Central memory CD4-positive, alpha-beta T cell (primary cell): ENCODE results near the gene EZH2.

ENCODE experiments used
- DNase-seq: peaks from one replicate; pipeline ENCODE4 v3.0.0; 2022
- total RNA-seq, 3 experiments: gene quantifications; one replicate each; lab custom pipeline; 2026; lab: John Stamatoyannopoulos, UW

Gene EZH2
- 21.4 to 158 (median 94.7) reads per million in 3 experiments for total RNA-seq

DNA sequence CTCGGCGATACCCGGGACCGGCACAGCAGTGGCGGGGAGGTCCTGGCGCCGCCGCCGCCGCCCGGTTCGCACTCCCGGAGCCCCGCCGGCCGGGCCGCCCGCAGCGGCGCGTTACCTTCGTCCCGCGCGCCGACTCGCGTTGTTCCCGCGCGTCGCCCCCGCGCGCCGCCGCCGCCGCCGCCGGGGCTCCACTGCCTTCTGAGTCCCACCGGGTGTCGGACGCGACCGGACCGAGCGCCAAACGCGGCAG is at the start of gene EZH2:
Gene EZH2, minus strand, starts transcription at position 243 of the 250 bp plus-strand sequence. CDS start 36,993 bp downstream, outside the sequence.
- no peak for DNase-seq

GRCh38 chr7:148931470-148931869 is 47.4 kb upstream of the EZH2 start:
- no peak for DNase-seq

DNA sequence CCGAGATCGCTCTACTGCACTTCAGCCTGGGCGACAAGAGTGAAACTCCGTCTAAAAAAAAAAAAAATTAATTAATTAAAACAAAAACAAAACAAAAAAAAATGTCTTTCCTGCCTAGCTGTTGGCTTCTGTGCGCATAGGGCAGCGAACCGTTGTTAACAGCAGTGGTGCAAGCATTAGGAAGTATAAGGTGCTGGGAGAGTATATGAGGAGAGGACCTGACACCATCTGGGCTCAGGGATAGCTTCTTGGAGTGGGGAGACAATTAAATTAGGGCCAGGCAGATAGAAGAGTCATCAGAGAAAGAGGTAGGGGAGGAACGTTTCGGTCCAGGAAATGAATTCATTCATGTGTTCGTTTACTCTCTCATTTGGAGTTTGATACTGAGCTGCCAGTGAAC is 46.2 kb upstream of the EZH2 start:
- DNase-seq = no peak

DNA sequence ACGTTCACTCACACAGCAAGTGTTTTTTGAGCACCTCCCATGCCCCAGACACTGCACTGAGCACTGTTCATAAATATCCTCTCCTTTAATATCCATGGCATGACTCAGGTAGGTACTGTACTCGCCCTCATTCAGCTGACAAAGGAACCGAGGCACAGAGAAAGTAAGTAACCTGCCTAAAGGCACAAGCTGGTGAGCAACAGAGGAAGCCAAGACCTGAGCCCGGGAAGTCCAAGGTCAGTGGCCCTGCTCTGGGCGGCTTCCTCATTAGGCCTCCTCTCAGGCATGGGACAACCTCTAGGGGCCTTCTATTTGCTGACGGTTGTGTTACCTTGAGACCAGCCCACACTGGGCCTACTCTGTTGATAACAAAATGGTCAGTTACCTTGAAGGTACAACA is 45.1 kb upstream of the EZH2 start:
- DNase-seq = no peak

DNA sequence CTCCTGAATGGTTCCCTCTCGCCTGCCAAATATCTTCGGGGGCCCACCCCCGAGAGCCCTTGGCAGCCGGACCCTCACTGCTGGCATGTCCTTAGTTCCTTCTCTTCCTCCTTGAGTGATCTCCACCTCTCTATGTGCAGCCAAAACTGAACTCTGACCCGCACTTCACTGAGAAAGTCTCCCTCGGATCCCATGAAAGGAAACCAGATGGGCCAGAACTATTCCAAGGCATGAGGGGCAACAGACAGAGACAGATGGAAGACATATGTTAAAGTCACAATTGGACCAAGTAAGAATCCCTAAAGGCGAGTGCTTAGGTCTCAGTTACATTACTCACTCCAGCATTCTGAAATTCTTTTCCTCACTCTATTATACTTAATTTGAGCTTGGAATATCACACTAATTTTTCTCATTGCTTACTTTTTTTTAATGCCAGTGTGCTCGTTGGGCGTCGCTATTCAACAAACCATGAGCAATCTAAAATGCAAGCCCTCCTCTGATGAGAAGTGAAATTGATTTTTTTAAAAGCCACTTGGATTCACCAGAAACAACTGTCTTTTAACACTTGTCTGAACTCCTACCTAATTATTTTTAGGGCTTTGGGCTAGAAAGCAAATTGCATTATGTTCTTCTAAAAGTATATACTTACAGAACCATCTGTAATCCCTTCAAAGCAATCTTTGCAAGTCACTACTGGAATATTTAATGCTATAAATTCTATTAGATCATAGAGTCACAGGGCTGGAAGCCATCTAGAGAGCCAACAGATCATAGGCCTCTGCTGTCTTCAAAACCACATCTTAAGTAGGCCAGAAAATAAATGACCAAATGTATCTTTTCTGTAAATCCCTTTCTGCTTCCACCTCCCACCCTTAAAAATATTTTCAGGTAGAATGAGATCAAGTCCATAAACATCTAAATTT is 43.3 kb upstream of the EZH2 start:
- DNase-seq = no peak

DNA sequence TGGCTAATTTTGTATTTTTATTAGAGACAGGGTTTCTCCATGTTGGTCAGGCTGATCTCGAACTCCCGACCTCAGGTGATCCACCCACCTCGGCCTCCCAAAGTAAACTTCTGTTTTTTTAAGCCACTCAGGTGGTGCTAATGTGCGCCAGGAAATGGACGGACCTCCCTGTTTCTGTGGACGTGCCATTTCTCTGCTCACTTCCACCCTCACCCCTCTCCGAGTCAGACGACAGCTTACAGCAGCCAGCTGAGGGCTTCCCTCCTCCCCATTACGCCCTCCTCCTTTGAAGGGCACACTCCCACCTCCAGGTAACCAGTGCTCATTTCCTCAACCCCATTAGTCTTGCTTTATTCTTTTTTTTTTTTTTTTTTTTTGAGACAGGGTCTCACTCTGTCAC is 41.7 kb upstream of the EZH2 start:
- no peak for DNase-seq

DNA sequence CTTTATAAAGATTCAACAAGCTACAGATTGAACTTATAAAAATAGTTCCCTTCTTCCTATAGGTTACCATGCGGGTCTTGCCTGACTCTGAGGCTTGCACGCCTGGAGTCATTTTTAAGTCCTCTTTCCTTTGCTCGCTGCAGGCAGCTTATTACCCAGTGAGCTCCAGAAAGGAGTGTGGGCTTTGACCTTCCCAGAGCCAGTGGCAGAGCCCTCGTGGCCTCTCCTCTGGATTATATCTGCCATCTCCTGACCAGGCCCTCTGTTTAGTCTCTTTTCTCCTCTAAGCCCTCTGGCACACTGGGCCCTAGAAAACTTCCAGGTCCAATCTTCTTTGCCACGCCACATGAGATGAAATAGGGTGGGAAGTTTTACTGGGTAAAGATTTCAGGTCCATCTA is 39.9 kb upstream of the EZH2 start:
- DNase-seq = no peak

- no peak for DNase-seq
These were observed 37.7 kb upstream of the EZH2 start for GRCh38 chr7:148921806-148922205.

DNA sequence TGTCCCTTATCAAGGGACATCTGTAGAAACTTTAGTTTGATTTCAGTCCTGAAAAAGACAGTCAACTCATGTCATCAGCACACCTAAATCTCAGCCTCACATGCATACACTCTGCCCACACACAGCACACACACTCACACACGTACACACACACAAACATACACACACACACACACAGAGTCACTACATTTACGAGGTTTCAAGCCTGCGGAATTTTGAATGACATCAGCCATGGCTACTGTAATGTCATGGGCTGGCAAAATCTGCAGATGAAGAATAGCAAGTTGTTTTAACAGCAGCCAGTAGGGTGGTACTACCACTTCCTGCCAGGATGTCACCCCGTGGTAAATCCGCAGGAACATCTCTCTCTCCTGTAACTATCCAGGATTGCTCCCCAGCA is 37.1 kb upstream of the EZH2 start:
- no peak for DNase-seq

DNA sequence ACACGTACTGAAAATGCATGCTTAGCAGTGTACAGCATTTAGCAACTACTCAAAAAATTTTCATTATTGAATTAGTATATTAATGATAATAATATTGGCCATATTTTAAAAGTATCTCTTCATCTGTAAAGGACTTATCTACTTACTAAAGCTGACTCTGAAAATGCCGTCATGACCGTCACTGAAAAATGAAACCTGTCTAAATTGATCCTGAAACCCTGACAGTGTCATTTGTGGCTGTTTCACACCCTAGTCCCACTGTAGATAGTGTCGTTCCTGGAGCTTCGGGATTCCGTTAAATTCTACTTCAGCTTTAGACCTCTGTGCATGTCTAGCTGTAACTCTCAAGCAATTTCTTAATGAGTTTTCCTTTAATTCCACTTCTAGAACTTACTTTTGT is 35.8 kb upstream of the EZH2 start:
- no peak for DNase-seq

DNA sequence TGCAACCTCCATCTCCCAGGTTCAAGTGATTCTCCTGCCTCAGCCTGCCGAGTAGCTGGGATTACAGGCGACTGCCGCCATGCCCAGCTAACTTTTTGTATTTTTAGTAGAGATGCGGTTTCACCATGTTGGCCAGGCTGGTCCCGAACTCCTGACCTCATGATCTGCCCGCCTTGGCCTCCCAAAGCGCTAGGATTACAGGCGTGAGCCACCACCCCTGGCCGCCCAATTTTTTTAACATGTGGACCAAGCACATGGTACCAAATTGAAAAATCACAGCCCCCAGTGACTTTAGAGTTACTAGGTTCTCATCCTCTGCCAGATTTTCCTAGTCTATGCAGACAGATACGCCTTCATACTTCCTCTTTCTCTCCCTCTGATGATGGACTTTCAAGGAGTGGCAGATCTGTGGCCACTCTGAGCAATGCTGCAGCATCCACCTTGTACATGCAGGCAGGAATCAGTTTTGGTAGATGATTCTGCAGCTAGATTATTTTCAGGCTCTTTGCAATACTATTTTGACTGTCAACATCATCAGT is 34.0 kb upstream of the EZH2 start:
- DNase-seq = no peak

GRCh38 chr7:148916186-148916585 is 32.1 kb upstream of the EZH2 start:
- DNase-seq = no peak

DNA sequence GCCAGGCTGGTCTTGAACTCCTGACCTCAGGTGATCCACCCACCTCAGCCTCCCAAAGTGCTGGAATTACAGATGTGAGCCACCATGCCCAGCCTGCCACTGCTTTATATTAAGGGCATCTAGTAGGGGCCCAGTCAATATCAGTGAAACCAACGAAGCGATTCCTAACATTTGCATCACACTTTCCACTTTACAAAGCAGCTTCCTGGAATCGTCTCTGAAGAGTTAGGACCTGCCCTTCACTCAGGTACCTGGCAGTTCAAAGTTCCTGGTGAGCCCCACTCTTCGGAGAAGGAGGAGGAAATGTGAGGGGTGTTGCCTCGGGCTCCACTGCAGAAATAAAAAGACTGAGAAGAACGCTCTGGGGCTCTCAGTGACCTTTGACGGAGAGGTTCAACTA is 31.1 kb upstream of the EZH2 start:
- DNase-seq = no peak

- DNase-seq = no peak
These were observed 30.2 kb upstream of the EZH2 start for GRCh38 chr7:148914208-148914777.

- peak; percentile 35 for DNase-seq
These were observed 28.9 kb upstream of the EZH2 start for GRCh38 chr7:148912758-148913541.

GRCh38 chr7:148912151-148912550 is 28.1 kb upstream of the EZH2 start:
- DNase-seq = no peak

DNA sequence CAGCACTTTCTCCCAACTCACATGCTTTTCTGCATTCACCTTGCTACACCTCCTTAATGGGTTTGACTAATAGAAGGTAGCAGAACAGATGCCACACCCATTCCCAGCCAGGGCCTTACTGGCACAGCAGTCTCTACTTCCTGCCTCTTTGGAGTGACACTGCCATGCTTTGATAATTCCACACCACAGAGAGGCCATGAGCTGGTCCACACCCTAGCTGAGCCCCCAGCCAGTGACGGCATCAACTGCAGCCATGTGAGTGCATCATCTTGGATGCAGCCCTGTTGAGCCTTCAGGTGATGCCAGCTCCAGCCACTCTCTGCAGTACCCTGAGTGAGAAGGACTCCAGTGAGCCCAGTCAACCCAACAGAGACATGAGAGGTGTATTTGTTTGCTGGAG is 27.5 kb upstream of the EZH2 start:
- DNase-seq = no peak

GRCh38 chr7:148909568-148909967 is 25.5 kb upstream of the EZH2 start:
- DNase-seq = no peak

DNA sequence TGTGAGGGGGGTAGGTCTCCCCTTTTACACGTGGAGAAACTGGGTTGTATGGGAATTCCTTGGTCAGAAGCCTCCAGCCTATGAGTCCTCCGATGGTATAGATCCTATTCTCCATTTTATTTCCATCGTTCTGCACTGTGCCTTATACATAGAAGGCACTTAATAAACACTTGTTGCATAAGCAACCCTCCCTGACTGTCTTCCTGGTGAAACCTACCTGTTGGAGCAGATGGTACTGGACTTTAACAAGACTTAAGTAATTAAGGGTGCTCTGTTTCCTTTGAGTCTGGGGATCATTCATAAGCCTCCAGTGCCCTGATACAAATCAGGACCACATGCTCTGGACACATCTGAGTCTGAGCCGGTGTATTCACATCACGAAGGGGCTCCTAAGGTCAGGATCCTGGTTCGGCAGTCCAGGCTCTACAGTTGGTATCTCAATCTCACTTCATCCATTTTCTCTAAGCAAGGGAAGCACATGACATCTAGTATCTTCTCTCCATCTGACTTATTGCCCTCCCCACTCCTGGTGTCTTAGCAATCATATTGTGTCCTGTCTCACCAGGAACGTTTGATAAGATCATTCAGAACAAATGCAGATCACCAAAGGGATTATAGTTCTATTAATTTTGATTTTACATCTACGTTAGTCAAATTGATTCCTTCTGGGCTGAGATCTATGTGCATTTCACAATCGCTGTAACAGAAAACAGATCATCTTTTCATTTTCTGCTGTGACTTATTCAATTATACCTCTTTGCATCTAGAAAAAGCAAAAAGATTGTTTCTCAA is 22.8 kb upstream of the EZH2 start:
- no peak for DNase-seq

GRCh38 chr7:148905093-148905666 is 21.1 kb upstream of the EZH2 start:
- DNase-seq = no peak

GRCh38 chr7:148903504-148903903 is 19.4 kb upstream of the EZH2 start:
- no peak for DNase-seq

DNA sequence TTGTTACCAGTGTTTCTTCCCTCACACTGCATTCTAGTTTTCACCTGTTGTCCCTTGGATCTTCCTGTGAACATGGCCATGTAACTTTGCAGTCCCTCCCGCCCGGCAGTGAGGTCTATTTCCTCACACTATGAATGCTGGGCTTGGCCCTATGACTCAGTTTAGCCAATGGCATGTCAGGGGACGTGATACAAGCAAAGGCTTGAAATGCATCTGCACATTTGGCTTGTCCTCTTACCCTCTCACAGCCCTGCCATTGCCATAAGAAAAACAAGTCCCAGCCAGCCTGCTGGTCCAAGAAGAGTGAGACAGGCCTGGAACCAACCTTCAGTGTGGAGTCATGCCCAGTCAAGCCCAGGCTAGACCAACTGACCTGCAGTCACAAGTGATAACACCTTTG is 17.1 kb upstream of the EZH2 start:
- DNase-seq = no peak
